ENCODE results near the gene BCAS3. TPM values are rescaled to one million over a fixed set of nuclear protein-coding genes. Genes with fewer than 3 reads are reported as not detected.

The BCAS3 gene
- total RNA-seq, 4 donors from 2014 or later = 18.2 to 60.6 (median 23.4) TPM

- intact Hi-C loops (cut with DNase I; ENCODE audit: low total_unique reads) = no loop called here
- no peaks in the 10 kb centered on the region for H3K36me3 ChIP-seq
These were observed 512.3 kb downstream of the BCAS3 start for GRCh38 chr17:61189968-61190367.

GRCh38 chr17:61196302-61196704 is 518.7 kb downstream of the BCAS3 start:
- no peaks in the 10 kb centered on the region for H3K36me3 ChIP-seq
- H3K27ac ChIP-seq = no peak overlapping the region
- in situ Hi-C loops (cut with MboI; ENCODE audit: low sequenced_read_pairs in 4 of 4) (no loop called here), intact Hi-C loops (cut with DNase I; ENCODE audit: low total_unique reads) (no loop called here)
- TF ChIP-seq CTCF (IDR thresholded peaks at IDR 0.05 in 4 of 5, conservative IDR thresholded peaks at IDR 0.05 in 1 of 5) = no peak
- TF ChIP-seq POLR2A (IDR thresholded peaks at IDR 0.05) = no peak
- peaks cover 0 to 6% of the 10 kb centered on the region in 2 donors for H3K4me1 ChIP-seq
- no peak for DNase-seq
- H3K9me3 ChIP-seq = no peaks in the 10 kb centered on the region
- no peak overlapping the region for H3K4me3 ChIP-seq
- no peak for ATAC-seq
- H3K27me3 ChIP-seq = no peaks in the 10 kb centered on the region

More at GRCh38 chr17:61189968-61190367, 512.3 kb downstream of the BCAS3 start:
- DNase-seq (no peak), ATAC-seq (no peak)
- in situ Hi-C loops (cut with MboI; ENCODE audit: low sequenced_read_pairs in 4 of 4) = no loop called here
- Histone ChIP-seq H3K9me3 (no peaks in the 10 kb centered on the region), H3K27me3 (no peaks in the 10 kb centered on the region), H3K4me3 (no peak overlapping the region), H3K27ac (no peak overlapping the region), H3K4me1 (no peaks in the 10 kb centered on the region)
- TF ChIP-seq POLR2A (IDR thresholded peaks at IDR 0.05) = no peak
- TF ChIP-seq CTCF (IDR thresholded peaks at IDR 0.05 in 4 of 5, conservative IDR thresholded peaks at IDR 0.05 in 1 of 5) = no peak

GRCh38 chr17:61196799-61197198 is 519.1 kb downstream of the BCAS3 start:
- intact Hi-C loops (cut with DNase I; ENCODE audit: low total_unique reads) = no loop called here
- no peak for DNase-seq

GRCh38 chr17:61199431-61200338 is 522.0 kb downstream of the BCAS3 start:
- Histone ChIP-seq H3K4me3 (no peak overlapping the region), H3K36me3 (no peaks in the 10 kb centered on the region), H3K27ac (no peak overlapping the region), H3K4me1 (peaks cover 4 to 6% of the 10 kb centered on the region in 2 donors), H3K9me3 (no peaks in the 10 kb centered on the region), H3K27me3 (no peaks in the 10 kb centered on the region)
- no peak for DNase-seq
- intact Hi-C loops (cut with DNase I; ENCODE audit: low total_unique reads) = no loop called here
- in situ Hi-C loops (cut with MboI; ENCODE audit: low sequenced_read_pairs in 4 of 4) = no loop called here
- no peak for TF ChIP-seq POLR2A (IDR thresholded peaks at IDR 0.05)
- no peak for TF ChIP-seq CTCF (IDR thresholded peaks at IDR 0.05 in 4 of 5, conservative IDR thresholded peaks at IDR 0.05 in 1 of 5)
- ATAC-seq = no peak

More at GRCh38 chr17:61196799-61197198, 519.1 kb downstream of the BCAS3 start:
- in situ Hi-C loops (cut with MboI; ENCODE audit: low sequenced_read_pairs in 4 of 4) = no loop called here
- no peak for TF ChIP-seq POLR2A (IDR thresholded peaks at IDR 0.05)
- TF ChIP-seq CTCF (IDR thresholded peaks at IDR 0.05 in 4 of 5, conservative IDR thresholded peaks at IDR 0.05 in 1 of 5) = no peak
- Histone ChIP-seq H3K36me3 (no peaks in the 10 kb centered on the region), H3K4me3 (no peak overlapping the region), H3K9me3 (no peaks in the 10 kb centered on the region), H3K27me3 (no peaks in the 10 kb centered on the region), H3K4me1 (peaks cover 0 to 6% of the 10 kb centered on the region in 2 donors), H3K27ac (no peak overlapping the region)
- ATAC-seq = no peak
